Measurements from ENCODE around the gene DENND2C.

DNA sequence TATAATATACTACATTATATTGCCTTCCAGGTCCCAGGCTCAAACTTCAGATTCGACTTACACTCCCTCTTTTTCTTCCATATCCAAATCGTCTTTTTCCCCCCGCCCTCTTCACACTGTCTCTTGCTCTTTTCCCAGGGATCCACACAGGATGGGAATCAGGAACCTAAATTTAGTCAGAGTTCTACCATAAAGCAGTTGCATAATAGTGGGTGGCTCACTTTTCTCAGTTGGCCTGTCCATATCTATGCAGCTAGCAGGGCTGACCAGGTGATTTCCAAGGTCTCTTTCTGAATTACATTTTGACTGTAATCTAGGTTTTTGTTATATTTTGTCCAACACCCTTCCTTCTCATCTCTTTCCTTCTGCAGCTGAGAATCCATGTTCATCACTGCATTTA is 80.7 kb downstream of the DENND2C start:
- TF ChIP-seq EZH2 (IDR thresholded peaks at IDR 0.05; ENCODE audit: borderline replicate concordance) (no peak), EZH2phosphoT487 (IDR thresholded peaks at IDR 0.05; ENCODE audit: low read depth, severe bottlenecking, unreplicated experiment) (no peak)
- TF ChIP-seq, protein P1, sequence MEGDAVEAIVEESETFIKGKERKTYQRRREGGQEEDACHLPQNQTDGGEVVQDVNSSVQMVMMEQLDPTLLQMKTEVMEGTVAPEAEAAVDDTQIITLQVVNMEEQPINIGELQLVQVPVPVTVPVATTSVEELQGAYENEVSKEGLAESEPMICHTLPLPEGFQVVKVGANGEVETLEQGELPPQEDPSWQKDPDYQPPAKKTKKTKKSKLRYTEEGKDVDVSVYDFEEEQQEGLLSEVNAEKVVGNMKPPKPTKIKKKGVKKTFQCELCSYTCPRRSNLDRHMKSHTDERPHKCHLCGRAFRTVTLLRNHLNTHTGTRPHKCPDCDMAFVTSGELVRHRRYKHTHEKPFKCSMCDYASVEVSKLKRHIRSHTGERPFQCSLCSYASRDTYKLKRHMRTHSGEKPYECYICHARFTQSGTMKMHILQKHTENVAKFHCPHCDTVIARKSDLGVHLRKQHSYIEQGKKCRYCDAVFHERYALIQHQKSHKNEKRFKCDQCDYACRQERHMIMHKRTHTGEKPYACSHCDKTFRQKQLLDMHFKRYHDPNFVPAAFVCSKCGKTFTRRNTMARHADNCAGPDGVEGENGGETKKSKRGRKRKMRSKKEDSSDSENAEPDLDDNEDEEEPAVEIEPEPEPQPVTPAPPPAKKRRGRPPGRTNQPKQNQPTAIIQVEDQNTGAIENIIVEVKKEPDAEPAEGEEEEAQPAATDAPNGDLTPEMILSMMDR (IDR thresholded peaks at IDR 0.05; ENCODE audit: poor library complexity) = no peak

Data from hepatocyte (in vitro differentiated cells).